OCI-M2 (cell line): ENCODE results near the gene FBXL13.
"Not testable (repeated sequence)": the region's sequence is repeated elsewhere in the genome, so short reads cannot be mapped to it uniquely, and the experiment has no call there.

Experiments used
- DNase-seq: peaks from one replicate; lab custom pipeline; 2025; ENCODE audit not compliant: unreplicated experiment; lab: John Stamatoyannopoulos, UW

The FBXL13 gene

GRCh38 chr7:102776217-102776616 is 298.4 kb downstream of the FBXL13 start:
- not testable (repeated sequence) for DNase-seq

DNA sequence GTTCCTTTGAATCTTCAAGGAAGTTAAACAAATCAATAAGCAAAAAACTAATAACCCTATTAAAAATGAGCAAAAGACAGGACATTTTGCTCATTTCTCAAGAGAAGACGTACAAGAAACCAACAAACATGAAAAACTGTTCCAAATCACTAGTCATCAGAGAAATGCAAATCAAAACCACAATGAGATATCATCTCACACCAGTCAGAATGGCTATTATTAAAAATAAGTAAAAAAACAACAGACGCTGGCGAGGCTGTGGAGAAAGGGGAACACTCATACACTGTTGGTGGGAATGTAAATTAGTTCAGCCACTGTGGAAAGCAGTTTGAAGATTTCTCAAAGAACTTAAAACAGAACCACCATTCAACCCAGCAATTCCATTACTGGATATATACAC is 304.1 kb downstream of the FBXL13 start:
- not testable (repeated sequence) for DNase-seq

DNA sequence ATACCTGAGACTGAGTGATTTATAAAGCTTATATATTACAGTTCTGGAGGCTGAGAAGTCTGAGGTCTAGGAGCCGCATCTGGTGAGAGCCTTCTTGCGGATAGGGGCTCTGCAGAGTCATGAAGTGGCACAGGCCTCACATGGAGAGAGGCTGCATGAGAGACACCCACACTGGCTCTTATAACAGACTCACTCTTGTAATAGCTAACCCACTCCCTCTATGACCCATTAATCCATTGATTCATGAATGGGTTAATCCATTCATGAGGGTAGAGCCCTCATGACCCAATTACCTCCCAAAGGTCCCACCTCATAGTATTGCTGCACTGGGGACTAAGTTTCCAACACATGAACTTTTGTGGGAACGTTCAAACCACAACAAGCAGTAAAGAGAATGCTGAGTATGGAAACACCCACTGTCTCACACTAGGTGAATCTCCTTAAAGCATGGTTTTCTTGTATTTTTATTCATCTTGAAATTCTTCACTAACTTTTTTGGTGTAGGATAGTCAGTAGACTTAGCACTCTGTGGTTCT is 304.9 kb downstream of the FBXL13 start:
- DNase-seq = not testable (repeated sequence)

- not testable (repeated sequence) for DNase-seq
Observed at GRCh38 chr7:102763295-102763905, 311.2 kb downstream of the FBXL13 start.
